Ovary (tissue), 9 donors: ENCODE measurements around the gene CCDC91. TPM values are rescaled to one million over a fixed set of nuclear protein-coding genes. Genes with fewer than 3 reads are reported as not detected.

Source experiments
- DNase-seq, 5 donors: peaks; one replicate each; pipeline ENCODE4 v3.0.0-alpha.2; 2019 to 2020
- H3K27ac ChIP-seq, 2 donors: fragments of 200-600 bp; one replicate each; pipeline versions ENCODE4 v1.5.1 to v1.8.0; 2019 to 2022
- H3K27me3 ChIP-seq: fragments of 200-600 bp; one replicate; pipeline ENCODE4 v1.8.0; 2022
- H3K36me3 ChIP-seq: fragments of 200-600 bp; sonication (generic); one replicate; pipeline ENCODE4 v1.5.1; 2019
- H3K4me1 ChIP-seq: one replicate; pipeline ENCODE4 v1.8.1; 2013; ENCODE audit warnings: mild to moderate bottlenecking, moderate library complexity; ENCODE audit not compliant: insufficient read depth
- H3K4me3 ChIP-seq: fragments of 200-600 bp; sonication (generic); one replicate; pipeline ENCODE4 v1.5.1; 2017
- H3K9me3 ChIP-seq, 2 donors: fragments of 200-600 bp in 1 of 2; sonication (generic) in 1 of 2; one replicate each; pipeline versions ENCODE4 v1.5.1 to v1.8.1; 2013 to 2019; ENCODE audit warnings: mild to moderate bottlenecking in 1 of 2, moderate library complexity in 1 of 2
- CTCF ChIP-seq, 3 donors: fragments of 450-650 bp in 2 of 3; fragments of 200-600 bp in 1 of 3; IDR thresholded peaks; one replicate each; pipeline versions ENCODE4 v1.5.1 to v1.8.0; 2016 to 2022; ENCODE audit warnings: antibody characterized with exemption in 3 of 3, mild to moderate bottlenecking in 1 of 3
- EP300 ChIP-seq: sonication (generic); formaldehyde crosslinking; IDR thresholded peaks from one replicate; pipeline ENCODE4 v1.6.1; 2017; ENCODE audit warnings: antibody characterized with exemption
- POLR2A ChIP-seq: fragments of 450-650 bp; IDR thresholded peaks from one replicate; pipeline ENCODE4 v1.6.1; 2017; ENCODE audit warnings: antibody characterized with exemption, mild to moderate bottlenecking, moderate library complexity
- WGBS, 3 donors: extraction: QIAGEN DNeasy Blood & Tissue Kit in 1 of 3; methylation state at CpG; one replicate each; pipeline versions ENCODE4 v1.1.5 to v1.1.7; 2013 to 2017; 5-methylcytosine and 5-hydroxymethylcytosine counted together
- intact Hi-C, 4 donors: fragments of 100-400 bp; cut with DNase I; formaldehyde crosslinking; loops; one replicate each; pipeline versions ENCODE4 v1.11.0 to v1.15.1; 2022 to 2023
- polyA plus RNA-seq, 2 donors: library from polyadenylated mRNA; stranded (reverse); fragments of 200-250 nt in 1 of 2; fragments of 350-450 nt in 1 of 2; fragmentation: Illumina TruSeq in 1 of 2; extraction: RNeasy Lipid Tissue Mini Kit (QIAGEN cat#74804) in 1 of 2; gene quantifications; one replicate each; pipeline ENCODE4 v1.2.3, GENCODE V29; 2013 to 2014
- total RNA-seq, 7 donors: library from RNA; depleted of rRNA in 2 of 7; stranded (reverse); fragments of >200 nt in 2 of 7; fragmentation: NEBNext Ultra II Directional in 3 of 7; extraction: Animal tissue kit (Norgen Biotek cat#: 25700) in 3 of 7; gene quantifications; one replicate each; pipeline versions ENCODE4 v1.1.0 to v1.2.4, GENCODE V29; 2016 to 2023
- donor health status: DM: no; HTN: no; CAD: no; lungs with moderate emphysema.
- donor health status: DM: no; HTN: no; CAD: no.
- donor health status: Bipolar disorder and iron deficiency.
- donor health status: DM: yes; HTN: yes; CAD: no.
- donor health status: DM: no; HTN: no; CAD: no.
- donor health status: DM: yes; HTN: yes; CAD: no.

The CCDC91 gene
- total and polyA plus RNA-seq, 9 donors = 15.8 to 45.7 (median 36.2) TPM

GRCh38 chr12:28149279-28149678 lies 41.0 kb upstream of the CCDC91 start:
- no peak for TF ChIP-seq EP300
- no peak for TF ChIP-seq POLR2A
- TF ChIP-seq CTCF (IDR thresholded peaks at IDR 0.05) = no peak
- 42 to 58% (median 58%) methylated on average over 3 of the region's 3 CpGs for WGBS, 3 donors
- no peak for DNase-seq
- H3K36me3 ChIP-seq = no peaks in the 10 kb centered on the region
- H3K27me3 ChIP-seq = no peaks in the 10 kb centered on the region
- H3K9me3 ChIP-seq = no peaks in the 10 kb centered on the region
- H3K4me3 ChIP-seq = no peak overlapping the region
- H3K27ac ChIP-seq = no peak overlapping the region
- intact Hi-C loops = no loop called here
- H3K4me1 ChIP-seq = no peaks in the 10 kb centered on the region

GRCh38 chr12:28156362-28156761 lies 33.9 kb upstream of the CCDC91 start:
- 18 to 43% (median 29%) methylated on average over 1 of the region's 1 CpG for WGBS, 3 donors
- Histone ChIP-seq H3K4me1 (no peaks in the 10 kb centered on the region), H3K27ac (no peak overlapping the region), H3K36me3 (no peaks in the 10 kb centered on the region), H3K9me3 (no peaks in the 10 kb centered on the region), H3K4me3 (no peak overlapping the region), H3K27me3 (no peaks in the 10 kb centered on the region)
- no peak for DNase-seq
- intact Hi-C loops = no loop called here
- no peak for TF ChIP-seq POLR2A
- TF ChIP-seq CTCF (IDR thresholded peaks at IDR 0.05) = no peak
- no peak for TF ChIP-seq EP300

GRCh38 chr12:28156804-28157203 lies 33.5 kb upstream of the CCDC91 start:
- intact Hi-C loops = no loop called here
- Histone ChIP-seq H3K27me3 (no peaks in the 10 kb centered on the region), H3K9me3 (no peaks in the 10 kb centered on the region), H3K36me3 (no peaks in the 10 kb centered on the region), H3K4me3 (no peak overlapping the region), H3K27ac (no peak overlapping the region), H3K4me1 (no peaks in the 10 kb centered on the region)
- 56 to 77% (median 63%) methylated on average over 7 of the region's 7 CpGs for WGBS, 3 donors
- no peak for DNase-seq
- TF ChIP-seq EP300 = no peak
- TF ChIP-seq CTCF (IDR thresholded peaks at IDR 0.05) = no peak
- no peak for TF ChIP-seq POLR2A

- DNase-seq = no peak
- Histone ChIP-seq H3K27me3 (no peaks in the 10 kb centered on the region), H3K4me3 (no peak overlapping the region), H3K4me1 (no peaks in the 10 kb centered on the region), H3K36me3 (no peaks in the 10 kb centered on the region), H3K9me3 (no peaks in the 10 kb centered on the region), H3K27ac (no peak overlapping the region)
- intact Hi-C loops = no loop called here
- WGBS, 3 donors = 89 to 94% (median 90%) methylated on average over 5 of the region's 5 CpGs
- TF ChIP-seq POLR2A = no peak
- TF ChIP-seq CTCF (IDR thresholded peaks at IDR 0.05) = no peak
- no peak for TF ChIP-seq EP300
Observed at GRCh38 chr12:28158353-28158752, 31.9 kb upstream of the CCDC91 start.

- no peak overlapping the region for H3K27ac ChIP-seq
- H3K9me3 ChIP-seq = no peaks in the 10 kb centered on the region
- DNase-seq = no peak
- TF ChIP-seq CTCF (IDR thresholded peaks at IDR 0.05) = no peak
- no peak for TF ChIP-seq EP300
- no peak for TF ChIP-seq POLR2A
- H3K4me3 ChIP-seq = no peak overlapping the region
- no peaks in the 10 kb centered on the region for H3K36me3 ChIP-seq
- intact Hi-C loops = no loop called here
- WGBS, 3 donors = 3 to 34% (median 9%) methylated on average over 1 of the region's 1 CpG
- no peaks in the 10 kb centered on the region for H3K27me3 ChIP-seq
- no peaks in the 10 kb centered on the region for H3K4me1 ChIP-seq
Observed at GRCh38 chr12:28159688-28160087, 30.6 kb upstream of the CCDC91 start.
